Psoas muscle (tissue), 8 donors: ENCODE results near the gene SIK2. TPM values are rescaled to one million over a fixed set of nuclear protein-coding genes. Genes with fewer than 3 reads are reported as not detected.

Experiments
- ATAC-seq, 4 donors: fragments of 200-7000 bp; cut with Tn5 transposase; one replicate each; pipeline ENCODE4 v1.9.1; 2020; ENCODE audit warnings: moderate library complexity in 3 of 4, mild to moderate bottlenecking in 2 of 4
- DNase-seq, 2 donors: peaks; one replicate each; pipeline ENCODE4 v3.0.0-alpha.2; 2020
- H3K27ac ChIP-seq: fragments of 200-600 bp; one replicate; pipeline ENCODE4 v1.8.0; 2022
- H3K27me3 ChIP-seq, 3 donors: fragments of 200-600 bp in 1 of 3; one replicate each; pipeline versions ENCODE4 v1.6.1 to v1.8.0; 2013 to 2022; ENCODE audit warnings: low read length in 2 of 3, mild to moderate bottlenecking in 2 of 3, moderate library complexity in 1 of 3; ENCODE audit not compliant: insufficient read depth in 3 of 3
- H3K36me3 ChIP-seq, 2 donors: fragments of 200-600 bp in 1 of 2; one replicate each; pipeline versions ENCODE4 v1.6.1 to v1.8.0; 2013 to 2022; ENCODE audit warnings: low read depth in 1 of 2, mild to moderate bottlenecking in 1 of 2, moderate library complexity in 1 of 2; ENCODE audit not compliant: insufficient read depth in 1 of 2
- H3K4me1 ChIP-seq: fragments of 200-600 bp; one replicate; pipeline ENCODE4 v1.8.0; 2022
- H3K4me3 ChIP-seq: fragments of 200-600 bp; one replicate; pipeline ENCODE4 v1.8.0; 2022; ENCODE audit warnings: mild to moderate bottlenecking
- H3K9me3 ChIP-seq: fragments of 200-600 bp; one replicate; pipeline ENCODE4 v1.8.0; 2022
- WGBS, 3 donors: extraction: QIAGEN DNeasy Blood & Tissue Kit; methylation state at CpG; one replicate each; pipeline versions ENCODE4 v1.1.6 to v1.1.7; 2013; 5-methylcytosine and 5-hydroxymethylcytosine counted together
- intact Hi-C, 2 donors: fragments of 100-400 bp; cut with DNase I; formaldehyde crosslinking; loops; one replicate each; pipeline versions ENCODE4 v1.11.0 to v1.14.2; 2022
- polyA plus RNA-seq, 3 donors: library from polyadenylated mRNA; stranded (reverse); fragments of 200-250 nt; gene quantifications; one replicate each; pipeline ENCODE4 v1.2.3, GENCODE V29; 2013
- total RNA-seq, 4 donors: library from RNA; stranded (reverse); fragmentation: NEBNext Ultra II Directional in 2 of 4; extraction: Animal tissue kit (Norgen Biotek cat#: 25700) in 2 of 4; gene quantifications; one replicate each; pipeline versions ENCODE4 v1.2.1 to v1.2.4, GENCODE V29; 2021 to 2023
- TF ChIP-seq, protein P1 (sequence below): fragments of 200-600 bp; IDR thresholded peaks from one replicate; pipeline ENCODE4 v1.8.0; 2022; ENCODE audit warnings: antibody characterized with exemption
- donor health status: healthy with polysubstance abuse.
- donor health status: DM: no; HTN: no; CAD: no; lungs with moderate emphysema.
- donor health status: Bipolar disorder and iron deficiency.
- donor health status: healthy.
- donor health status: DM: yes; HTN: yes; CAD: no.
- donor health status: DM: no; HTN: no; CAD: no.
- donor health status: DM: no; HTN: no; CAD: no.
- donor health status: DM: yes; HTN: yes; CAD: no.

The SIK2 gene
- total and polyA plus RNA-seq, 7 donors: 9.0 to 69.6 (median 30.4) TPM

DNA sequence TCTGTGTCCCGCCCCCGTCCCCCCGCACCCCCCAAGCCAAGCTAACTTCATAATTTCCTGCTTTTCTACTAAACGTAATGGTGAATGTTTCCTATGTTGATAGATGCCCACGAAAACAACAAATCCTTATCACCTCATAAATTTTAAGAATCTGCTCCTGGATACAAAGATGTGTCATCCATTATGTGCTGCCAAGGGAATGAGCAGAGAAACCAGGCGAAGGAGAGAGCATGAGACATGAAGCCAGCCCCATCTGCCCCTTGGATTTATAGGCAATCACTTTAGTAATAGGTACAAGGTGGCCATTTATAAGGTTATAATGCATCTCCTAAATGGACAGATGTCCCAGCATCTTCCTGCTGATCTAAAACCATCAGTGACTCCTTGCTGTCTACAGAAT lies 31.5 kb upstream of the SIK2 start:
- intact Hi-C loops: no loop called here
- peaks cover 18% of the 10 kb centered on the region for H3K4me1 ChIP-seq
- H3K4me3 ChIP-seq: no peak overlapping the region
- H3K9me3 ChIP-seq: no peaks in the 10 kb centered on the region
- H3K27ac ChIP-seq: no peak overlapping the region
- H3K27me3 ChIP-seq: no peaks in the 10 kb centered on the region
- WGBS, 3 donors: 57 to 80% (median 68%) methylated on average over 6 of the region's 6 CpGs
- no peaks in the 10 kb centered on the region for H3K36me3 ChIP-seq
- no peak for ATAC-seq
- TF ChIP-seq, protein P1, sequence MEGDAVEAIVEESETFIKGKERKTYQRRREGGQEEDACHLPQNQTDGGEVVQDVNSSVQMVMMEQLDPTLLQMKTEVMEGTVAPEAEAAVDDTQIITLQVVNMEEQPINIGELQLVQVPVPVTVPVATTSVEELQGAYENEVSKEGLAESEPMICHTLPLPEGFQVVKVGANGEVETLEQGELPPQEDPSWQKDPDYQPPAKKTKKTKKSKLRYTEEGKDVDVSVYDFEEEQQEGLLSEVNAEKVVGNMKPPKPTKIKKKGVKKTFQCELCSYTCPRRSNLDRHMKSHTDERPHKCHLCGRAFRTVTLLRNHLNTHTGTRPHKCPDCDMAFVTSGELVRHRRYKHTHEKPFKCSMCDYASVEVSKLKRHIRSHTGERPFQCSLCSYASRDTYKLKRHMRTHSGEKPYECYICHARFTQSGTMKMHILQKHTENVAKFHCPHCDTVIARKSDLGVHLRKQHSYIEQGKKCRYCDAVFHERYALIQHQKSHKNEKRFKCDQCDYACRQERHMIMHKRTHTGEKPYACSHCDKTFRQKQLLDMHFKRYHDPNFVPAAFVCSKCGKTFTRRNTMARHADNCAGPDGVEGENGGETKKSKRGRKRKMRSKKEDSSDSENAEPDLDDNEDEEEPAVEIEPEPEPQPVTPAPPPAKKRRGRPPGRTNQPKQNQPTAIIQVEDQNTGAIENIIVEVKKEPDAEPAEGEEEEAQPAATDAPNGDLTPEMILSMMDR: no peak
- no peak for DNase-seq

DNA sequence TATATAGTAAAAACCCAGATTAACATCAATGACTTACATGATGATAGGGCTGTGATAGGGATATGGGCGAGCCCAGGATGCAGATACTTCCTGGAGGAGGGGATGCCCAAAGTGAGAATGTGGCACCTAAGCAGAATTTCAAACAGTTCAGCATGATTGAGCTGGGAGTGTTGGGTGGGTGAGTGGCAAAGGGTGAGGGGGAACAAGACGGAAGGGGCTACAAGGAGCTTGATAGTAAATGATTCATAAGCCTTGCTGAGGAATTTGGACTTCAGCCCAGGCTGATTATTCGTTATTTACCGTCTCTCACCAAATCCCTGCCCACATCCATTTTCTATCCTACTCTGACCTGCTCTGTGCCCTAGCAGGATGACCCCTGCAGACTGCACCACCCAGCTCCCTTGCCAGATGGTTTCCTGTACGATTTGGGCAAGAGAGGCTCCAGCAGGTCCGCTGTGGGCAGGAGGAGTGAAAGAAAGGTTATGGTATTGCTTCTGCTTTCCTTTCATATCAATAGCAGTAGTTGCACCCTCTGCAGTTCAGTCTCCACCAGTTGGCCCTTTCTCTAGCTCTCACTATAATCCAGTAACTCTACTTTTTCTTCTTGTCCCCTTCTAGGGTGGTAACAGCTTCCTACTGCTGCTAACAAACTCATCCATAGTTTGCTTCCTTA lies 30.3 kb upstream of the SIK2 start:
- TF ChIP-seq, protein P1: no peak
- Histone ChIP-seq H3K4me1 (peaks cover 18% of the 10 kb centered on the region), H3K27me3 (no peaks in the 10 kb centered on the region), H3K27ac (no peak overlapping the region), H3K36me3 (no peaks in the 10 kb centered on the region), H3K9me3 (no peaks in the 10 kb centered on the region), H3K4me3 (no peak overlapping the region)
- intact Hi-C loops: no loop called here
- DNase-seq: no peak
- ATAC-seq: no peak
- WGBS, 3 donors: 66 to 68% (median 67%) methylated on average over 6 of the region's 6 CpGs

DNA sequence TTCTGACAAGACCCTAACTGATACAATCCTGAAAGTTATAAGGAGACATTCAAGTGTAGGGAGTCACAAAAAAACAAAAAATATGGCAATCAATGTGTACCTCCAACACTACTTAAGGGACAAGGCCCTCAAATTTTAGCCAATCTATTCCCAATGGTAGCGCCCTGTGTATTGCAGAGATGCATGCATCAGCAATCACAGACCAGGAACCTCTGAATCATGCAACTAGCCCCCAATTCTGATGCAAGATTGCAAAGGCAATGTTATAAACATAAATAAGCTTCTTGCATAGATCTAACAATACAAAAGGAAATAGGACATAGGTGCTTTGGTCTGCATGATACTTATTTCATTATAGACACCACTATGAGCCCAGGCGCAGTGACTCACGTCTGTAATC lies 29.7 kb upstream of the SIK2 start:
- intact Hi-C loops: no loop called here

DNA sequence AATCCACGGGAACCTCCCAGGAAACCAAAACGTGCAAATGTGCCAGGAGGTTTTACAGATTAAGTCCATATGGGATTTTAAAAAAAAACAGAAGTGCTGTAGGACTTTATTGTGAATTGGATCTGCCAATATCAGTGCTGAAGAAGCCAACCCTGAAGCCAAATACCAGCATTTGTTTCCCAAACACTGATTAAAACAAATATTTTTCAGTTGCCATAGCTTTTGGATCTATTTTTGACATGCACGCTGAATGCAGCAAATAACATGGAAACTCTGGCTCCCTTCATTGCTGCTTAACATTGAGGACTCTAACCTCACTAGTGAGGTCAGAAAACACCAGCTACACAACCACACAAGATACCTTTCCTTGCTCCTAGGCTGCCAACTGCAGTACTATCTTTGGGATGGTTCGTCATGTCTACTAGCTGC lies 28.4 kb upstream of the SIK2 start:
- DNase-seq: no peak
- 10 to 15% (median 11%) methylated on average over 4 of the region's 4 CpGs for WGBS, 3 donors
- intact Hi-C loops: no loop called here
- H3K4me3 ChIP-seq: peak overlapping the region; percentile 42
- ATAC-seq: peak; percentile 91 to 97 (median 95)
- no peaks in the 10 kb centered on the region for H3K36me3 ChIP-seq
- H3K4me1 ChIP-seq: peaks cover 18% of the 10 kb centered on the region
- peak overlapping the region; percentile 54 for H3K27ac ChIP-seq
- H3K9me3 ChIP-seq: no peaks in the 10 kb centered on the region
- TF ChIP-seq, protein P1: no peak
- H3K27me3 ChIP-seq: no peaks in the 10 kb centered on the region

More for the DNA sequence above, 29.7 kb upstream of the SIK2 start:
- TF ChIP-seq, protein P1: no peak
- no peaks in the 10 kb centered on the region for H3K9me3 ChIP-seq
- no peaks in the 10 kb centered on the region for H3K27me3 ChIP-seq
- H3K4me3 ChIP-seq: no peak overlapping the region
- ATAC-seq (no peak), DNase-seq (no peak)
- H3K36me3 ChIP-seq: no peaks in the 10 kb centered on the region
- peaks cover 18% of the 10 kb centered on the region for H3K4me1 ChIP-seq
- whole genome bisulfite sequencing, 3 donors: 86 to 91% (median 88%) methylated on average over 3 of the region's 3 CpGs
- H3K27ac ChIP-seq: no peak overlapping the region
